Measurements from ENCODE around the gene MMP24. TPM values are rescaled to one million over a fixed set of nuclear protein-coding genes. Genes with fewer than 3 reads are reported as not detected.
"Not testable (repeated sequence)": the region's sequence is repeated elsewhere in the genome, so short reads cannot be mapped to it uniquely, and the experiment has no call there.

Gene MMP24
- total RNA-seq, 6 experiments from 2014 or later: 0.27 to 1.5 (median 0.84) TPM

DNA sequence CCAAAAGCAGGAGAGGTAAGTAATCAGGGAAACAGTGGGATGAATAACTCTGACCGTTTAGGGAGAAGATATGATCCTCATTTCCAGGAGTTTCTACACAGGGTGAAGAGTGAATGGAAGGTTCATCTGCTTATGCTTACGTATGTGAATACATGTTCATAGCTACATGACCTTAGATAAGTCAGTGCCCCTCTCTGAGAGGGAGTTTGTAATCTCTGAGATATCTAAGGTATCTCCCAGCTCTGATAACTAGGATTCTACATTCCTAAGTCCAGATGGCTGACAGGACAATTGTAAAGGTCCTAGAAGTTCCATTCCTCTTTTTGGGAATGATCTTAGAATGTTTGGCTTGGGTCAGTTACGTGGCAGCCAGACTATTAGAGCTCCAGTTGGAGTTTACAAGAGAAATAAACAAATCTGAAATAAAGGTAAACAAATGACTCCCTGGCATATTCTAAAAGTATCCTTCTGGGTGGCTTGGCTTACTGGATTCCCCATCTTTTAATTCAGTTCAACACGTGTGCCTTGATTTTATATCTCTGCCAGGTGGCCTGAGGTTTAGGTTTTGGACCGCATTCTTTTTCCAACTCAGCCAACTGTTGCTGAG, 38.8 kb upstream of the MMP24 start:
- H3K4me3 ChIP-seq: no peak overlapping the region
- no peaks in the 10 kb centered on the region for H3K36me3 ChIP-seq
- ATAC-seq (no peak), DNase-seq (no peak)
- peaks cover 0 to 29% (median 9%) of the 10 kb centered on the region in 4 donors for H3K4me1 ChIP-seq
- no peaks in the 10 kb centered on the region for H3K27me3 ChIP-seq
- no peak overlapping the region for H3K27ac ChIP-seq
- 58% methylated on average over 5 of the region's 5 CpGs for WGBS (ENCODE audit: insufficient coverage, low coverage, low lambda C conversion rate, missing lambda C conversion rate)
- TF ChIP-seq, protein P1, sequence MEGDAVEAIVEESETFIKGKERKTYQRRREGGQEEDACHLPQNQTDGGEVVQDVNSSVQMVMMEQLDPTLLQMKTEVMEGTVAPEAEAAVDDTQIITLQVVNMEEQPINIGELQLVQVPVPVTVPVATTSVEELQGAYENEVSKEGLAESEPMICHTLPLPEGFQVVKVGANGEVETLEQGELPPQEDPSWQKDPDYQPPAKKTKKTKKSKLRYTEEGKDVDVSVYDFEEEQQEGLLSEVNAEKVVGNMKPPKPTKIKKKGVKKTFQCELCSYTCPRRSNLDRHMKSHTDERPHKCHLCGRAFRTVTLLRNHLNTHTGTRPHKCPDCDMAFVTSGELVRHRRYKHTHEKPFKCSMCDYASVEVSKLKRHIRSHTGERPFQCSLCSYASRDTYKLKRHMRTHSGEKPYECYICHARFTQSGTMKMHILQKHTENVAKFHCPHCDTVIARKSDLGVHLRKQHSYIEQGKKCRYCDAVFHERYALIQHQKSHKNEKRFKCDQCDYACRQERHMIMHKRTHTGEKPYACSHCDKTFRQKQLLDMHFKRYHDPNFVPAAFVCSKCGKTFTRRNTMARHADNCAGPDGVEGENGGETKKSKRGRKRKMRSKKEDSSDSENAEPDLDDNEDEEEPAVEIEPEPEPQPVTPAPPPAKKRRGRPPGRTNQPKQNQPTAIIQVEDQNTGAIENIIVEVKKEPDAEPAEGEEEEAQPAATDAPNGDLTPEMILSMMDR (IDR thresholded peaks at IDR 0.05): no peak
- no peak for TF ChIP-seq POLR2A (IDR thresholded peaks at IDR 0.05)
- intact Hi-C loops (cut with DNase I): no loop called here
- no peaks in the 10 kb centered on the region for H3K9me3 ChIP-seq

DNA sequence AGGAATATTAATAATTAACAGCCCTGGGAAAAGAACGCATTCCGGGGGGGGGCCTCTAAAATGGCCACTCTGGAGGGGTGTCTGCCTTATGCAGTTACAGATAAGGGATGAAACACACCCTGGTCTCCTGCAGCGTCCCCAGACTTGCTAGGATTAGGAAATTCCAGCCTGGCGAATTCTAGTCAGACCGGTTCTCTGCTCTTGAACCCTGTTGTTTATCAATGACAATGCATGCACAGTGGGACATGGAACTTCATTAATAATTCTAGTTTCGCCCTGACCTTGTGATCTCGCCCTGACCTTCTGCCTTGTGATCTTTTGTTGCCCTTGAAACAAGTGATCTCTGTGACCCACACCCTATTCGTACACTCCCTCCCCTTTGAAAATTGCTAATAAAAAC, 37.3 kb upstream of the MMP24 start:
- H3K27me3 ChIP-seq; H3K27ac ChIP-seq; H3K4me3 ChIP-seq; ATAC-seq; H3K9me3 ChIP-seq; intact Hi-C loops (cut with DNase I); DNase-seq; H3K36me3 ChIP-seq: not testable (repeated sequence)
- peaks cover 0 to 29% (median 9%) of the 10 kb centered on the region in 4 donors for H3K4me1 ChIP-seq
- WGBS (ENCODE audit: insufficient coverage, low coverage, low lambda C conversion rate, missing lambda C conversion rate): 70% methylated on average over 5 of the region's 8 CpGs

DNA sequence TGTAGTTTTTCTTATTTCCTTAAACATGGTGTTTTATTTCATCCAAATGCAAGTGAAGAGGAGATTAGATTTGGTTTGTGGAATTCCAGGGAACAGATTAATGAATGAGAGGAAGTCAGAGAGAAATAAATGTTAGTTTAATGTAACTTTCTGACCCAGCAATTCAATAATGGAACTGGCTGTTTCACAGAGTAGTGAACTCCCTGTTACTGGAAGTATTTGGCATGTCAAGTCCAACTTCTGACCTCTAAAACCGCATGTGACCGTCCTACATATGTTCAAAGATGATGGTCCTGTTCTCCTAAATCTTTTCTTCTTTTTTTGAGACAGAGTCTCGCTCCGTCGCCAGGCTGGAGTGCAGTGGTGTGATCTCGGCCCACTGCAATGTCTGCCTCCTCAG, 35.9 kb upstream of the MMP24 start:
- intact Hi-C loops (cut with DNase I): no loop called here
- peaks cover 0 to 29% (median 9%) of the 10 kb centered on the region in 4 donors for H3K4me1 ChIP-seq
- TF ChIP-seq, protein P1 (IDR thresholded peaks at IDR 0.05): no peak
- no peak for TF ChIP-seq POLR2A (IDR thresholded peaks at IDR 0.05)
- peak overlapping the region in 2 of 3 donors; percentile 24 to 45 for H3K27ac ChIP-seq
- no peaks in the 10 kb centered on the region for H3K36me3 ChIP-seq
- H3K9me3 ChIP-seq: no peaks in the 10 kb centered on the region
- DNase-seq (no peak), ATAC-seq (peak; percentile 64 to 77 (median 70))
- no peaks in the 10 kb centered on the region for H3K27me3 ChIP-seq
- H3K4me3 ChIP-seq: no peak overlapping the region
- 46% methylated on average over 6 of the region's 6 CpGs for WGBS (ENCODE audit: insufficient coverage, low coverage, low lambda C conversion rate, missing lambda C conversion rate)

DNA sequence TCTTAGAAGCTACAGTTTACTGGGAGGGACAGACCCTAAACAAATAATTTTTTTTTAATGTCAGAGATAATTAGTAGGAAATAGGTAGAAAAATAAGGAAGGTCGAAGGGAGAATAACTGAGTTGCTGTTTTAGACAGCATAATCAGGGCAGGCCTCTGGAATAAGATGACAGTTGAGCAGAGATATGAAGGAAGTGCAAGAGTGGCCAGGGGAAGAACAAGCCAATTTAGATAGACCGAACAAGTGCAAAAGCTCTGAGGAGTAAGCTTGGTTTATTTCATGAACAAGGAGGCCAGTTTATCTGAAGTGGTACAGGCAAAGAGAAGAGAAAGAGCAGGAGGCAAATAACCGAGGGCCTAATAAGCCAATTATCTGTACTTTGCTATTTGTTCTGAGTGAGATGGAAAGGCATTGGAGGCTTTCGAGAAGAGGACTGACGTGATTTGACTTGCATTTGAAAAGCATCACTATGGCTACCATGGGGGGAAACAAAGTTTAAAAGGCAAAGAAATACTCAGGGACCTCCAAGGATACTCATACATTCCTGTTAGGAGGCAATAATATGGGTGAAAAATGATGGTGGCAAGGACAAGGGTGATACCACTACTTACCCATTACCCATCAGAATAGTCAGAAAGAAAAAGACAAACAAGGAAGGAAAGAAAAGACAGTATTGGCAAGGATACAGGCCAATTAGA, 34.9 kb upstream of the MMP24 start:
- Histone ChIP-seq H3K36me3 (no peaks in the 10 kb centered on the region), H3K27me3 (no peaks in the 10 kb centered on the region), H3K9me3 (peaks cover 0 to 5% (median 0%) of the 10 kb centered on the region in 4 donors), H3K4me1 (peaks cover 0 to 29% (median 9%) of the 10 kb centered on the region in 4 donors), H3K27ac (peak overlapping the region; percentile 22 to 41 (median 39)), H3K4me3 (no peak overlapping the region)
- 44% methylated on average over 5 of the region's 5 CpGs for WGBS (ENCODE audit: insufficient coverage, low coverage, low lambda C conversion rate, missing lambda C conversion rate)
- intact Hi-C loops (cut with DNase I): no loop called here
- DNase-seq: no peak
- peak in 3 of 4 donors; percentile 23 to 51 (median 33) for ATAC-seq
- TF ChIP-seq, protein P1 (IDR thresholded peaks at IDR 0.05): no peak
- no peak for TF ChIP-seq POLR2A (IDR thresholded peaks at IDR 0.05)

Measured in right lobe of liver (tissue), 6 donors.